ENCODE data around the gene NLRP12. TPM values are rescaled to one million over a fixed set of nuclear protein-coding genes. Genes with fewer than 3 reads are reported as not detected.

Gene NLRP12
- polyA plus RNA-seq, 2 of the 4 experiments (the other 2 are of a cell fraction): 0.03 TPM

DNA sequence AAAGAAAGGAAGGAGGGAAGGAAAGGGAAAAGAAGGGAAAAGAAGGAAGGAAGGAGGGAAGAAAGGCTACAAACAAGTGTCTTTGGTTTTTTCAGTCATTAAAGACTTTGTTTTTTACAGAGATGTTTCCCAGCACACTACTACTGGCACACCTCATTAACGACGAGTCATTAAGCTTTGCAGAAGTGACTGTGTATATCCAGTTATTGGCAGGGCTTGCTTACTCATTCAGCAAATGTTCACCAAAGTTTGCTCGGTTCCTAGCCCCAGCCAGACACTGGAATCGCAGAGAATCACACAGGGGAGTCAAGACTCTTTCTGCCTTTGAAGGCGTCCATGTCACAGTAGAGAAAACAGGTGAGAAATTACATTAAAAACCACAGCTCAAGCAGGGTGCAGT lies 4.3 kb downstream of the NLRP12 start:
- Histone ChIP-seq H3K4me3 (no peak overlapping the region), H3K4me2 (no peak overlapping the region), H3K9me3 (no peaks in the 10 kb centered on the region), H3K4me1 (no peaks in the 10 kb centered on the region), H3K27ac (no peak overlapping the region)
- 21% methylated on average over 5 of the region's 5 CpGs for WGBS (ENCODE audit: missing lambda C conversion rate)
- no peak for TF ChIP-seq MYC (IDR thresholded peaks at IDR 0.05; ENCODE audit: borderline replicate concordance, low read length)
- TF ChIP-seq, protein P1, sequence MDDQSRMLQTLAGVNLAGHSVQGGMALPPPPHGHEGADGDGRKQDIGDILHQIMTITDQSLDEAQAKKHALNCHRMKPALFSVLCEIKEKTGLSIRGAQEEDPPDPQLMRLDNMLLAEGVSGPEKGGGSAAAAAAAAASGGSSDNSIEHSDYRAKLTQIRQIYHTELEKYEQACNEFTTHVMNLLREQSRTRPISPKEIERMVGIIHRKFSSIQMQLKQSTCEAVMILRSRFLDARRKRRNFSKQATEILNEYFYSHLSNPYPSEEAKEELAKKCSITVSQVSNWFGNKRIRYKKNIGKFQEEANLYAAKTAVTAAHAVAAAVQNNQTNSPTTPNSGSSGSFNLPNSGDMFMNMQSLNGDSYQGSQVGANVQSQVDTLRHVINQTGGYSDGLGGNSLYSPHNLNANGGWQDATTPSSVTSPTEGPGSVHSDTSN (IDR thresholded peaks at IDR 0.05): no peak
- no peak for TF ChIP-seq NPAS2 (CRISPR knock-in tag; IDR thresholded peaks at IDR 0.05; ENCODE audit: borderline replicate concordance)
- TF ChIP-seq HOXA7 (CRISPR knock-in tag; IDR thresholded peaks at IDR 0.05): no peak
- TF ChIP-seq POLR2A (IDR thresholded peaks at IDR 0.05; ENCODE audit: low read length): no peak
- no peak for TF ChIP-seq POLR2AphosphoS2 (conservative IDR thresholded peaks at IDR 0.05; ENCODE audit: low read length)
- TF ChIP-seq EHF (CRISPR knock-in tag; IDR thresholded peaks at IDR 0.05): no peak
- TF ChIP-seq MAZ (IDR thresholded peaks at IDR 0.05; ENCODE audit: borderline replicate concordance, low read depth, low read length): no peak
- no peak for TF ChIP-seq RNF2 (IDR thresholded peaks at IDR 0.05; ENCODE audit: borderline replicate concordance, low read depth)
- TF ChIP-seq CHD2 (IDR thresholded peaks at IDR 0.05; ENCODE audit: low read length, partially characterized antibody): no peak
- no peak for TF ChIP-seq MAFK (IDR thresholded peaks at IDR 0.05; ENCODE audit: partially characterized antibody)
- no peak for TF ChIP-seq RARB (CRISPR knock-in tag; IDR thresholded peaks at IDR 0.05)
- TF ChIP-seq FOXS1 (CRISPR knock-in tag; IDR thresholded peaks at IDR 0.05): no peak
- TF ChIP-seq ZNF302 (CRISPR knock-in tag; IDR thresholded peaks at IDR 0.05): no peak
- no peak for TF ChIP-seq ZC3H11A (IDR thresholded peaks at IDR 0.05)
- TF ChIP-seq E2F6 (IDR thresholded peaks at IDR 0.05; ENCODE audit: borderline replicate concordance, low read depth): no peak
- TF ChIP-seq ELK1 (IDR thresholded peaks at IDR 0.05; ENCODE audit: low read depth, low read length): no peak
- no peak for ATAC-seq
- no peak for DNase-seq (ENCODE audit: low read depth in 1 of 2, low spot score in 1 of 2)
- FAIRE-seq: peak; percentile 68
- ChIA-PET CTCF (interaction anchor here (2.5 to 6.5 kb wide), 2 partner anchors 10 to 204 kb away, joined by 9 to 47 read pairs; no protein-coding TSS in a partner anchor), POLR2A (no interaction called here)

DNA sequence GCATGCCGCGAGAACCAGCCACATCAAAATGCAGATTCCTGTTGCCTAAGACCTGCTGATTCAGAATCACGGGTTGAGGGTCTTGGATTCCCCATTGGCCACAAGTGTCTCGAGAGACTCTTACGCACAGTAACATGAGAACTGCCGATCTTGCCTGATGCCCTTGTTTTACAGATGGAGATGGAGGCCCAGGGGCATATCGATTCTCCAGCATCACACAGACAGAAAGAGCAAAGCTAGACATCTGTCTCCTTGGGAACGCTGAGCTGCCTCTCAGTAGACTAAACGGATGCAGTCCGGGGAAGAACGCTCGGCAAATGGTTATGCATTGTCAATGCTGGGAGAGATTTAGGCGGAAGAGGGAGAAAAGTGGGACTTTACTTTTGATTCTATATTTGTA lies 5.4 kb downstream of the NLRP12 start:
- ChIA-PET POLR2A (no interaction called here), CTCF (interaction anchor here (0.7 to 1.0 kb wide), 2 partner anchors 26 to 205 kb away, joined by 3 to 4 read pairs; no protein-coding TSS in a partner anchor)
- no peak for DNase-seq (ENCODE audit: low read depth in 1 of 2, low spot score in 1 of 2)
- TF ChIP-seq CBX2 (IDR thresholded peaks at IDR 0.05; ENCODE audit: borderline replicate concordance, low read depth) (no peak), EHMT2 (IDR thresholded peaks at IDR 0.05; ENCODE audit: low read depth) (no peak), SREBF2 (IDR thresholded peaks at IDR 0.05) (no peak), NR3C1 (IDR thresholded peaks at IDR 0.05) (no peak), SMC3 (IDR thresholded peaks at IDR 0.05) (no peak), TP53 (CRISPR knock-in tag; IDR thresholded peaks at IDR 0.05) (no peak), RFX5 (IDR thresholded peaks at IDR 0.05) (no peak), MYC (IDR thresholded peaks at IDR 0.05; ENCODE audit: borderline replicate concordance, low read length) (no peak), HEYL (CRISPR knock-in tag; IDR thresholded peaks at IDR 0.05) (no peak), ZSCAN20 (CRISPR knock-in tag; IDR thresholded peaks at IDR 0.05) (no peak), ZFP36 (IDR thresholded peaks at IDR 0.05; ENCODE audit: borderline replicate concordance, partially characterized antibody) (no peak), JUNB (IDR thresholded peaks at IDR 0.05) (no peak), ZNF302 (CRISPR knock-in tag; IDR thresholded peaks at IDR 0.05) (no peak)
- TF ChIP-seq, protein P2, sequence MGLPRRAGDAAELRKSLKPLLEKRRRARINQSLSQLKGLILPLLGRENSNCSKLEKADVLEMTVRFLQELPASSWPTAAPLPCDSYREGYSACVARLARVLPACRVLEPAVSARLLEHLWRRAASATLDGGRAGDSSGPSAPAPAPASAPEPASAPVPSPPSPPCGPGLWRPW (IDR thresholded peaks at IDR 0.05): no peak
- Histone ChIP-seq H3K27ac (no peak overlapping the region), H3K4me1 (no peaks in the 10 kb centered on the region), H3K9me3 (no peaks in the 10 kb centered on the region), H3K4me2 (no peak overlapping the region), H3K4me3 (no peak overlapping the region)
- no peak for FAIRE-seq
- 78% methylated on average over 13 of the region's 13 CpGs for WGBS (ENCODE audit: missing lambda C conversion rate)
- ATAC-seq: no peak
